Thyroid gland (tissue), 4 donors: ENCODE results near the gene C5orf58.

Experiments
- POLR2A ChIP-seq, 2 donors: fragments of 450-650 bp; IDR thresholded peaks; one replicate each; pipeline ENCODE4 v1.6.1; 2017; ENCODE audit warnings: antibody characterized with exemption in 2 of 2, mild to moderate bottlenecking in 2 of 2, moderate library complexity in 1 of 2
- TF ChIP-seq, protein P1 (sequence below), 6 experiments: fragments of 200-600 bp in 3 of 6; fragments of 450-650 bp in 3 of 6; sonication (generic) in 3 of 6; IDR thresholded peaks; one replicate each; pipeline ENCODE4 v1.5.1; 2016 to 2019; ENCODE audit warnings: antibody characterized with exemption in 6 of 6, mild to moderate bottlenecking in 2 of 6, inconsistent platforms in 1 of 6, moderate library complexity in 1 of 6

DNA sequence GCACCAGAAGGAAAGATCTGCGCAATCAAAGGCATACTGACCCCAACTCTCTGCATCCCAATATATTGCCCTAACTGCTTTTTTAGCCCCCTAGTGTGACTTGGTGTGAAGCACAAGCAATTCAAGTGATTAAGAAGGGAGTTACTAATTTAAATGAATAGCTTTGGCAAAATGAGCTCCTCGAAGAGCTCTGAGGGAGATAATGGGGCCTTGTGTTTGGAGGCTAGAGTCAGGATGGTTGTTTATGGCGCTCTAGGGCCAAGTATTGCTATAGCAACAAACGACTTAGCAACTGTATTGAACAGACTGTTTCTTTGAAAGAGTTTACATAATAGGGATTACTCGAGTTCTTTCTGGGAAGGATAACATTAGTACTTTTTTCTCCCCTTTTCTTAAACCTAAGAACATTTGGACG lies 11.5 kb upstream of the C5orf58 start:
- TF ChIP-seq, protein P1, sequence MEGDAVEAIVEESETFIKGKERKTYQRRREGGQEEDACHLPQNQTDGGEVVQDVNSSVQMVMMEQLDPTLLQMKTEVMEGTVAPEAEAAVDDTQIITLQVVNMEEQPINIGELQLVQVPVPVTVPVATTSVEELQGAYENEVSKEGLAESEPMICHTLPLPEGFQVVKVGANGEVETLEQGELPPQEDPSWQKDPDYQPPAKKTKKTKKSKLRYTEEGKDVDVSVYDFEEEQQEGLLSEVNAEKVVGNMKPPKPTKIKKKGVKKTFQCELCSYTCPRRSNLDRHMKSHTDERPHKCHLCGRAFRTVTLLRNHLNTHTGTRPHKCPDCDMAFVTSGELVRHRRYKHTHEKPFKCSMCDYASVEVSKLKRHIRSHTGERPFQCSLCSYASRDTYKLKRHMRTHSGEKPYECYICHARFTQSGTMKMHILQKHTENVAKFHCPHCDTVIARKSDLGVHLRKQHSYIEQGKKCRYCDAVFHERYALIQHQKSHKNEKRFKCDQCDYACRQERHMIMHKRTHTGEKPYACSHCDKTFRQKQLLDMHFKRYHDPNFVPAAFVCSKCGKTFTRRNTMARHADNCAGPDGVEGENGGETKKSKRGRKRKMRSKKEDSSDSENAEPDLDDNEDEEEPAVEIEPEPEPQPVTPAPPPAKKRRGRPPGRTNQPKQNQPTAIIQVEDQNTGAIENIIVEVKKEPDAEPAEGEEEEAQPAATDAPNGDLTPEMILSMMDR (IDR thresholded peaks at IDR 0.05) = no peak
- TF ChIP-seq POLR2A (IDR thresholded peaks at IDR 0.05) = no peak
